Measurements from ENCODE around the gene CARD19.
"Not testable (repeated sequence)": the region's sequence is repeated elsewhere in the genome, so short reads cannot be mapped to it uniquely, and the experiment has no call there.

Gene CARD19

DNA sequence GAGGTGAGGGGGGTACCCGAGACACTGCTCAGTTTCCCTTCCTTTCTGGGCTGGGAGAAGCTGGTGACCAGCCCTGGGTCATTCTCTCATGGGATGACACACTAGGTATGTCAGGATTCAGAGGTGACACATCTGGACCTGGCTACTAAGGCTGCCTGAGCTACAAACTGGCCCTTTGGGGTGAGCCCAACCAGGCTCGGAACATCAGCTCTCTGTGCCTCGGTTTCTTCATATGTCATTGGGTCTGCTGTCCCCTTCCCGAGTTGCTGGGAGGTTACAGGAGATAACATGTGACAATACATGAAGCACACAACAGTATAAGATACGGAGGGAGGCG, 11.8 kb downstream of the CARD19 start:
- DNase-seq, result no peak

DNA sequence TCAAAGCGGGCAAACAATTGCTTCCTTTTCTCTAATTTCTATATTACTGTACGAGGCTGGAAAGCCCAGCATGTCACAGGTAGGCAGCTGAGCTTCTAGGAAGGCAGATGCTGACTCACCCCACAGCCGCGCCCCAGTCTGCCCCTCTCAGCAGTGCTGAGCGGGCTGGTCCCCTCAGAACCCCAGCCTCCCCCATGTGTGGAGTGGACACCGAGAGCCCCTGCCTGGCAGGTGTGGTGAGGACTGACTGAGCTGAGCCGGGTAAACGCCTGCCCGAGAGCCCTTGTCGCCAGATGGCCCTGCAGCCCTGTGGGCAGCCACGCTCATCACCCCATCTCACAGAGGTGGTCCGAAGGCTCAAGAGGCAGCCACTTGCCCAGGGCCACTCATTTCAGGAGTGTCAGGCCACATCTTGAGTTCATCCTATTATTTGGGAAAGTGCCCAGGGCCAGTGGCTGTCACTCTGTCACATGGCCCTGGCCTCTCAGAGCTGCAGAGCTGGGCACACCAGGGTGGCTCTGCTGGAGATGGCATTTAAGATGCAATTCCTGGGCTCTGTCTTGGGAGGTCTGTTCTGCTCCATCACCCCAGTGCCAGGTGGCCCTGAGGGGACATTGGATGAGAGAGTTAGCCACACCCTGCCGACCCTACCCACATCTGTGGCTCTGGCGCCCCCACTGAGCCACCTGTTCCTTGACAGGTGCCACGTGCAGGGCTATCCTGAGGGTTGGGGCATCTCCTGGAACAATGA, 12.4 kb downstream of the CARD19 start:
- DNase-seq, result peak; percentile 61 to 67

DNA sequence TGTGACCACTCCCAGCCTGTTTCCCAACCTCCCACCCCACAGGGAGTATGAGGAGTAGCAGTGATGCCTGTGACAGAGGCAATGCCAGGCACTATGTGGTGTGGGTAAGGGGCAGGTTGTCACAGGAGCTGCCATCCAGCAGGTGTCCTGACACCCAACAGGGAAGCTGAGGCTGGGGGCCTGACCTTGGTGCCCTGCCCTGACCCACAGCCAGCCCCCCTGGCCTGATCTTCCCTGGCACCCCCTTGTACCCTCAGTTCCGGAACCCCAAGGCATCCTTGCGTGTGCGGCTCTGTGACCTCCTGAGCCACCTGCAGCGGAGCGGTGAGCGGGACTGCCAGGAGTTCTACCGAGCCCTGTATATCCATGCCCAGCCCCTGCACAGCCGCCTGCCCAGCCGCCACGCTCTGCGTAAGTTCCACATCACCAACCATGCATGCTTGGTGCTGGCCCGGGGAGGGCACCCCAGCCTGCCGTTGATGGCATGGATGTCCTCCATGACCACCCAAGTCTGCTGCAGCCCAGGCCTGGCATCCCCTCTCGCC, 14.4 kb downstream of the CARD19 start:
- no peak for DNase-seq

DNA sequence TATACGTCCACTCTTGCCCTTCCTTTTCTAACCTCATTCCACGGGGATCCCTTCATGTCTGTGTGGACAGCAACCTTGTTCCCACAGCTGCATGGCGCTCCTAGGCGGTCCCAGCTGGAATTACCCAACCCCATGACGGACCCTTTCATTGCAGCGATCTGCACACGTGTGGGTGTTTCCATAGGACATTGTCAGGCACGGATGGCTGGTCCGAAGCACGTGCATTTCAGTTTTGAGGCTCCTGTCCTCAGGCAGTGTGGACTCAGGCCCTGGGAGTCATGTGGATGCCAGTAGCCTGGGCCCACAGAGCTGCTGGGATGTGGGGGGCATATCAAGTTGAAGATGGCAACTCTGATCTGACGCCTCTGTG, 15.0 kb downstream of the CARD19 start:
- DNase-seq, result no peak

DNA sequence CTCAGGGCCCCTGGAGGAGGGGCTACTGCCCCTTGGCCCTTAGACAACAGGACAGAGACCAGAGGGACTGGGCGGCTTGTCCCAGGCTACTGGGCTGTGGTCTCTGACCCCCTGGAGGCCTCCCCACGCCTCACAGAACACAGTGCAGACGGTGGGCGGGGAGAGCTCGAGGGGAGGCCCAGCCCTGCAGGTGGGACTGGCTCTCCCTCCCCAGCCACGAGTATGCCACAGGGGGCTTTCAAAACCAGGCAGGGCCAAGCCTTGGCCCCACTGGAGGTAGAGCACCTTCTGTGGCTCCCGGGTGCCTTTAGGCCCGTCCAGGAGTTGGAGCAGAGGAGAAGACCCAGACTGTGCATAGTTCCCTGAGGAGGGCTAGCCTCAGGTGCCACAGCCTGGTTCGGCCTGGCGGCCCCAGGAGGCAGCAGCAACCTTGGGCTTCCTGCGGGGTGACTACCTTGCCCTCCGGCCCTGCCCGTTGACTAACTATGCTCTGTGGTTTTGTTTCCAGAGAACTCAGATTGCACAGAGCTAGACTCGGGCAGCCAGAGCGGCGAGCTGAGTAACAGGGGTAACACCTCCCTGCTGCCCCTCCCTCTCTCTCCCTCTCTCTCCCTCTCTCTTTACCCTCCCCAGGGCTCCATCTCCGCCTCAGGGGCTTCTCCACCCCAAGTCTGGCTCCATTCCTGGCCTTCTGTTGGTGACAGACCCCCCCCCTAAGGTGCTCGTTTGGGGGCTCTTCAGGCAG, 15.5 kb downstream of the CARD19 start:
- no peak for DNase-seq

DNA sequence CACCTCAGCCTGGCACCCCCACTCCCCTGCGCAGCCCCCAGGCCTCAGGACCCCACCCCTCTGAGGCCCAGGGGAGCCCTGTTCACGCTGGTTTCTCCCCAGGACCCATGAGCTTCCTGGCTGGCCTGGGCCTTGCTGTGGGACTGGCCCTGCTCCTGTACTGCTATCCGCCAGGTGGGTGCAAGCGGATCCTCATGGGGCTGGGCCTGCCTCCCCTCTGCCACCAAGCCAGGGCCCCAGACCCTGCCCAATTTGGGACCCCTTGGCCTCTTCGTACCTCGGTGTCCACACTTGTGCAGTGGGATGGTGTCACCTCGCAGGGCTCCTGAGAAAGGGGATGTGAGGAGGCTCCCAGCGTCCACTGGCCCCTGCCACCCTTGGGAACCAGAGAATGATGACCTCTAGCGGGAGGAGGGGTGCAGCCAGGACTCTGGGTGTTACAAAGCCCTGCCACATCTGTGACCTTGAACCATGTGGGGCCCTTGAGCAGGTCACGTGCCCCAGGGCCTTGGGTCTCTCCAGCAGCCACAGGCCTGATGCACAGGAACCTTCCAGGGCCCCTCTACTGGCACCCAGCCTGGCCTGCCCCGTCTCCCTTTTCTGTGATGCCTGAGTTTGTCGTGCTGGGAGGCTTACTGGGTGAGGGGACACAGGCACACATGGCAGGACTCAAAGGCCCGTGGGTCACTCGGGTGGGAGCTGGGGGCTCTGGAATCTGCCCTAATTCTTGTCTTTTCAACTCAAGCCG, 16.3 kb downstream of the CARD19 start:
- no peak for DNase-seq

DNA sequence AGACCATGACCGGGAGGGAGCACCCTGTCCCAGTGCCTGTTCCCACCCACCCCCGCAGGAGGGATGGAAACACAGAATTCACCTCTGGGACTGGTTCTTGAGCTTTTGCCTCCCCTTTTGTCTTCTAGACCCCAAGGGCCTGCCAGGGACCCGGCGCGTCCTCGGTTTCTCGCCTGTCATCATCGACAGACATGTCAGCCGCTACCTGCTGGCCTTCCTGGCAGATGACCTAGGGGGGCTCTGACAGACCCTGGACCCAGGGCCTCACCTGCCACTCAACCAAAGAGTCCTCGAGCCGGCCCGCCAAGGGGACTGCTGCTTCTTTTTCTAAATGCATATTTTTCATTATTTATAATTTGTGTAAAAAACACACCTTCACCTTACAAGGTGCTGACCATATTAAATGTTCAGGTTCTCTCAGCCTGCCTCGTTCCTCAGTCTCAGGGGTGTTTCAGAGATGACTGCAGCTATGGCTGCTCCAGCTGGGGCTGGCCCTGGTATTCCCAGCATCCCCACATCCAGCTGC, 16.9 kb downstream of the CARD19 start:
- DNase-seq, result no peak

DNA sequence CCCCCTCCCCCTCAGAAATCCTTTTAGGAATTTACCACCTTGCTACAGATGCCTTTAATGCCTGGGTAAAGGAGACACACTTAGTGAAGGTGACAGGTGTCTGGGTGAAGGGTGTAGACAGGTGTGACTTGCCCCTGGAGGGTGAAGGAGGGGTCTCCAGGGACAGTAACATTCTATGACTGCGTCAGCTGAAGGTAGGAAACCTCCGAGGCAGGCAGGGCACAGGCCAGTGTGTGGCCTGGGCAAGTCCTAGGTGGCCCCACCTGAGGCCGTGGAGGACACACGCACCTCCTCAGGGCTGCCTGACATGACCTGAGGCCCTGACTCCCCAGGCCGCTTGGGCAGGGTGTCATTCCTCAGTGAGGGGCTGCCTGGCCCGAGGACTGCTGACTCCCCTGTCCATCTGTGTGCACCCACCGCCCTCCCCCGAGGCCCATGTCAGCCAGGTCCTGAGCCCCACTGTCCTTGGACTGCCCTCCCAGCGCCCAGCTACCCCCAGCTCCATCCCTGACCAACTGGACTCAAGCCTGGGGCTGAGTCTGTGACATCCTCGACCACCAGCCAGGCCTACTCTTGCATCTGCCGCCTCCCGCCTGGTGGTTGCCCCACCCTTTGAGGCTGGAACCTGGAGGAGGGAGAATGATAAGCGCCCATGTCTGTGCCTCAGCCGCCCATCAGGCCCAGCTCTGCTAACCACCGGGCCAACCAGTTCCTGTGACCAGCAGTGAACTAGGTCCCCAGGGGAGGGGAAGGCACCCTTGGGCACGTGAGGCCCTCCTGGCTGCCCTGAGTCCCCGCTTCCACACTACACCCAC, 18.4 kb downstream of the CARD19 start:
- DNase-seq, result no peak

DNA sequence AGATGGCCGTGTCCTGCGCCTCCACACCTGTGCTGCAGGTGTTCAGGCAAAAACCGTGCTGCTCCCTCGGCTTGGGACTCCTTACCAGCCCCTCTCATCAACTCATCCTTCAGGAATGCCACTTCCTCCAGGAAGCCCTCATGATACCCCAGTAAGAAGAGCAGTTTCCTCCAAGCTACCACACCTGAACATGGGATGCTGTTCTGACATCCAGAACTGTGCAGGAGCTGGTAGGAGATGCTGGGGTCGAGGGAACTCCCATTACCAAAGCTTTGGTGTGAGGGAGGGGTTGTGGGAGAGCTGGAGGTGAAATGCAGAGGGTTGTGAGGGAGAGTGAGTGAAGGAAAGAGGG, 18.9 kb downstream of the CARD19 start:
- no peak for DNase-seq

DNA sequence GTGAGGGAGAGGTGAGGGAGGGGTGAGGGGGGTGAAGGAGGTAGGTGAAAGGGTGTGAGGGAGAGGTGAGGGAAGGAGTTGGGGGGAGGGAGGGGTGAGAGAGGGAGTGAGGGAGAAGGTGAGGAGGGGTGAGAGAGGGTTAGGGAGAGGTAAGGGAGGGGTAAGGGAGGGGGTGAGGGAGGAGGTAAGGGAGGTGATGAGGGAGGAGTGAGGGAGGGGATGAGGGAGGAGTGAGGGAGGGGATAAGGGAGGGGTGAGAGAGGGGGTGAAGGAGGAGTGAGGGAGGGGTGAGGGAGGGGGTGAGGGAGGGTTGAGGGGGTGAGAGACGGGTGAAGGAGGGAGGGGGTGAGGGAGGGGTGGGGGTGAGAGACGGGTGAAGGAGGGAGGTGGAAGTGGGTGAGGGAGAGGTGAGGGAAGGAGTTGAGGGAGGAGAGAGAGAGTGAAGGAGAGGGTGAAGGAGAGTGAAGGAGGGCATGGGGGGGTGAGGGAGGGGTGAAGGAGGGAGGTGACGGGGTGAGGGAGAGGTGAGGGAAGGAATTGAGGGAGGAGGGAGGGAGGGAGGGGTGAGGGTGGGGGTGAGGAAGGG, 19.6 kb downstream of the CARD19 start:
- no peak for DNase-seq

DNA sequence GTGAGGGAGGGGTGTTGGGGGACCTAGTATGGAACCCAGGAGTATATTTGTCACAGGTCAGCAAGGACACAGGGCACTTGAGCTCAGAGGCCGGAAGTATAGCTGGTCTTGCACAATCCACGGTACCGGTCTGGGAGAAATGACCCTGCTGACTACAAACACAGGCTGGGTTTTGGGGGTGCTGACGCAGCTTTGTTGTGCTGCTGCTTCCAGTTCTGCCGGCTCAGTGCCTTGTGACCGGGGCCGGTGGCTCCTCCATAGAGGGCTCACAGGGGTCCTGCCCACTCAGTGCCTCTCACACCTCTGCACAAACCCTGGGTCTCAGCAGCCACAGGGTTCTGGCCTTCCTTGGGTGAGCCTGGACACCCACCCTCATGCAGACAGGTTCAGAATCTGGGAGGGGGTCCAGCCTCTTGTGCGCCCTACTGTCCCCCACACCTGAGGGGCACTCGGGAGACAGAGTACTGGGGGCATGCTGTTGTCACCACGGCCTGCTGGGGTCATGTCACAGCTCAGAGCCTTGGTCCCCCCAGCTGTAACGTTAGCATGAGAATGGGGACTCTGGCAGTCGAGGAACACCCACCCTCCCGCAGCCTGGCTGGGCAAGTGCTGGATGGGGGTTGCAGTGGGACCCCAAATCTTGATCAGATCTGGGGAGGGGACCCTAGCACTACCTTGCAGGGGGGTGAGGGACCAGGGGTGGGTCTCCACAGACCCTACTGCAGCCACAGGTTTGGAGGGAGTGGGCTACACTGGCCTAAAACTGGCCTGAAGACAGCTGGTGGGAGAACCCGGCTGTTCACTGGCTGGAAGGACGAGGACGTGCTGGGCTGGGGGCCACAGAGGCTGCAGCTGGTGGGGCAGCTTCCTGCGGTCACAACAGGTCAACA, 20.3 kb downstream of the CARD19 start:
- DNase-seq, result no peak

DNA sequence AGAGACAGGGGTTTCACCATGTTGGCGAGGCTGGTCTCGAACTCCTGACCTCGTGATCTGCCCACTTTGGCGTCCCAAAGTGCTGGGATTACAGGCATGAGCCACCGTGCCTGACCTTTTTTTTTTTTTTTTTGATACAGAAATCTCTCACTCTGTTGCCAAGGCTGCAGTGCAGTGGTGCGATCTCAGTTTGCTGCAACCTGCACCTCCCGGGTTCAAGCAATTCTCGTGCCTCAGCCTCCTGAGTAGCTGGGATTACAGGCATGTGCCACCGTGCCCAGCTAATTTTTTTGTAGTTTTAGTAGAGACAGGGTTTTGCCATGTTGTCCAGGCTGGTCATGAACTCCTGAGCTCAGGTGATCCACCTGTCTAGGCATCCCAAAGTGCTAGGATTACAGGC, 21.5 kb downstream of the CARD19 start:
- not testable (repeated sequence) for DNase-seq

DNA sequence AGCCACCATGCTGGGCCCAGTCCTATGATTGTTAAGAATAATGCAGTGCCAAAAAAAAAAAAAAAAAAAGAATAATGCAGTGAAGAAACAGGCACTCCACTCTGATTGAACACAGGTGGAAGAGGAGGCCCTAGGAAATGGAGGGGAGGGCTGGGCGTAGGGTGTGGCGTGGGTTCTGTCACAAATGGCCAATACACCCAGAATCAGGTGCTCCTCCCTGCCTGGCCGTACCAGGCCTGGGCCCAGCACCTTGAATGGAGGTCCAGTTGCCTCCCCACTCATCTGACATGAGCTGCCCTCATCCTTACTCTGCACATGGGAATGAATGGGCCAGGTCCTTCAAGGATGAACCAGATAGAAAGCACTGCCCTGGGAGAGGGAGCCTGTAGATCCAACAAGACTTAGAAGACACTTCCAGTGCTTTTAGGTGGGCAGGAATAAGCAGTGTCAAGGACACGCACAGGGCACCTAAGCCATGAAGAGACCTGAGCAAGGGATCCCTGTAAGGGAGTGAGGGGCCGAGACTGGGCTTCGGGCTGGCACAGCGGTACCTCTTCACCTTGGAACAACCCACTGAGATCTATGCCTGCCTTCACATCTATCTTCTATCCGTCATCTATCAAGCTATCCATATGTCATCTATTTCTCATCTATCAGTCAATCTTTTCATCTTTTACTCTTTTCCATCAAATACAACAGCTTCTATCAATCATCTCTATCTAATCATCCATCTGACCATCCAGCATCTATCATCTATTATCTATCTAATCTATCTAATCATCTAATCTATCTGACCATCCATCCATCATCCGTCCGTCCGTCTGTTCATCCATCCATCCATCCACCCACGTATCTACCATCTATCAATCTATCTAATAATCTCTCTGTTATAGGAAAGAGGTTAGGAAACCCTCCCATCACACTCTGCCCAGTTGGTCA, 22.2 kb downstream of the CARD19 start:
- no peak for DNase-seq

DNA sequence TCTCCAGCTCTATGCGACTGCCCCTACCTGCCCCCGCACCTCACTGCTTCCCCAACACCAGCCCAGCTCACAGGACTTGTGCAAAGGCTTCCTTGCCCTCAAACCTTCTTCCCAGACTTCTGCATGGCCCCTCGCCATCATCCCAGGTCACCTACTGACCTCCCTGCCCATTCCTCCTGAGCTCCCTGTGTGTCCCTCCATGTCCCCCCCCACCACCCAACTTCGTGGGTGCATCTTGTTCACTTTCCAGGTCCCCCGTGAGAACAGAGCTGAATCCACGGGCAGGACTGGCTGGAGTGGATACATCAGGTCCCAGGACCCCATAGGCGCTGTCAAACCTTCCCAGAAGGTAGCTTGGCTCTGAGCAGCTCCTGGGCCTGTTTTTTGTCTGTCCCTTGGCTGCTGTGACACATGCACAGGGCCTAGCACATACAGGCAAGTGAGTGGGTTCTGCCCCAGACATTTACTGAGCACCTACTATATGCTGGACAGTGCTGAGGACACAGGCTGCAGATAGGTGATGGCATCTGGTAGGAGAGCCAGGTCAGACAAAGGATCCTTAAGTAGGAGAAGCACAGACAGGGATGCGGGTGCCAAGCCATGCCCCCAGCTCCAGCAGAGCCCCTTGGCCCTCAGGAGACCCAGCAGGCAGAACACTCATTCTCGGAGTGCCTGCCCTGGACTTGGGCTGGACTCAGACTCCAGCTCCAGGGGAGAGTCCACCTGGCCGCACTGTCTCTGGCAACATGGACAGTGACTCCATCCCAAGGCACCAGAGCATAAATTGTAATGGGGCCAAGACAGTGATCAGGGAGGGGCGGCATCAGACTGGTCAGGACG, 23.1 kb downstream of the CARD19 start:
- DNase-seq, result no peak

DNA sequence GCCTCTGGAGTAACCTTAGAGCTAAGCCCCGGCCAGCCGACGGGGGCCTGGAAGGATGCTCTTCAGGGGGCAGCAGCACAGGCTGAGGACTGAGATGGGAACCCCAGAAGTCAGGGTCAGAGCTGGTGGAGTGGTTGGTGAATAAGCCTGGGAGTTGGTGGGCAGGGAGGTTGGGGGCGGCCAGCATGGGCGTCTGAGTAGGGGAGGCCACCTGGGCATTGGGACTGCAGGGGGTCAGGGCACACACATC, 23.6 kb downstream of the CARD19 start:
- no peak for DNase-seq

DNA sequence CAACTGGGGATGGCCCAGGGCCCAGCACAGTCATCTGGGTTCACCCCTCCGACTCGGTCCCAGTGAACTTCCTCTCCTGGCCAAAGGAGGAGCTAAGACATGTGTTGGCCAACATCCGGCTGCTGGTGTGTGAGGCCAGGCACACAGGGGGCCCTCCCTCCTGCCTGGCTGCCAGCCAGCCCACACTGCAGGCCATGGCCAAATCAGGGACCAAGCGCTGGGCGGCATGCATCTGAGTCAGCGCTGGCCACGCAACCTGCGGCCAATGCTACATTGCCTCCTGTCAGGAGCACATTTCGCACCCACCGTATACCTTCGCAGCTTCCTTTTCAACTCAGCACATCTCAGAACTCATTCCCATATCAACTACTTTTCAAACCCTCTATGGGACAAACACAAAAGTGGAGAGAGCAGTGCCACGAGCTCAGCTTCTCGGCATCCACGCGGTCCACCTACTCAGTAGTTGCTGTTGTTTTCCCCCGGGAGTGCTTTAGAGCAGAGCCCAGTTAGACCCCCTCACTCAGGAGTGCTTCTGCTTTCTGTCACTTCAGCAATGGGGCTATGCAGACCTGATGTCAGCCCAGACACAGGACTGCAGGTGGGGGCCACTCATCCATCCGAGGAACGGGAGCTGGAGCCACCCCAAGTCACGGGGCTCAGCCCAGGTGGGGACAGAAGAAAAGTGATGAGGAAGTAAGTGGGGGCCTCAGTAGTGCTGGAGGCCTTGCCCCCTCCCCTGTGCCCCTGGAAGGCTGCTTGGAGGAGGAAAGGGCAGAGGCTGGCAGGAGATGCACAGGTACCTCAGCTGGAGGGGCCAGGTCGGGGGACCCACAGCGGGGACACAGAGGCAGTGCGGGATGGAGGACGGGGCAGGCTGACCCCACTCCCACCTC, 24.2 kb downstream of the CARD19 start:
- DNase-seq, result peak in 1 of 2 donors; percentile 31

DNA sequence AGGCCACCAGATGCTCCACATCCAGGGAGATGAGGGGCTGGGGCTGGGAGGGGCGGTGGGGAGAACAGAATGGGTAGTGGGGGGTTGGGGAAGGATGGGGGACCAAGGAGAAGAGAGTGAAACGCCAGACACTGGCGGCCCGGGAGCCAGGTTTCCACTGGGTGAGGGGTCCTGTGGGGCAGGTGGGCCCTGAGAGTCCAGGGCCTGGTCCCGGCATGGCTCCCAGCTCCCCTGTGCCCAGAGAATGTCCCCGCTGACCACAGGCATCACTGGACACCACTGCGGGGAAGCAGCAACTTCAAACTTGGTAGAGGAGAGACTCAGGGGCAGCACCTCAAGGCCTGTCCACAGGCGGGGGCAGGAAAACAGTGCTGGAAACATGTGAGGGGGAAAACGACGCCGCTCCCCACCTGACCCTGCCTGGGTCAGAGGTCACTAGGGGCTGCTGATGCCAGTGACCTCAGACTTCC, 24.9 kb downstream of the CARD19 start:
- DNase-seq, result no peak

All from stimulated activated CD4-positive, alpha-beta T cell treated with anti-CD3 and anti-CD28 coated beads, Interleukin-2, amount 100 ng/mL, for 24 hours (primary cell).